ENCODE data around the gene IKBKG. TPM values are rescaled to one million over a fixed set of nuclear protein-coding genes. Genes with fewer than 3 reads are reported as not detected.

Gene IKBKG
- total RNA-seq, 1 donor from 2014 or later, result 14.6 TPM

Other genes with a start within 250 kb of the IKBKG start
- 2,357 and 2,761 TPM in 2 replicates for gene FLNA, start 173.0 kb upstream of the IKBKG start, total RNA-seq
- gene EMD, start 168.3 kb upstream of the IKBKG start, total RNA-seq, result 56.2 and 60.5 TPM in 2 replicates
- 8,307 and 11,298 TPM in 2 replicates for gene RPL10, start 149.2 kb upstream of the IKBKG start, total RNA-seq
- gene DNASE1L1, start 138.4 kb upstream of the IKBKG start, total RNA-seq, result 15.5 and 16.6 TPM in 2 replicates
- gene TAFAZZIN, start 136.1 kb upstream of the IKBKG start, total RNA-seq, result 55.2 and 62.0 TPM in 2 replicates
- 70.0 and 78.3 TPM in 2 replicates for gene ATP6AP1, start 118.9 kb upstream of the IKBKG start, total RNA-seq
- 113 and 121 TPM in 2 replicates for gene GDI1, start 110.5 kb upstream of the IKBKG start, total RNA-seq
- 79.1 and 80.0 TPM in 2 replicates for gene FAM50A, start 103.5 kb upstream of the IKBKG start, total RNA-seq
- 16.7 and 34.7 TPM in 2 replicates for gene PLXNA3, start 89.3 kb upstream of the IKBKG start, total RNA-seq
- 27.9 and 28.8 TPM in 2 replicates for gene LAGE3, start 68.3 kb upstream of the IKBKG start, total RNA-seq
- gene UBL4A, start 61.0 kb upstream of the IKBKG start, total RNA-seq, result 48.3 and 55.9 TPM in 2 replicates
- 20.3 and 37.9 TPM in 2 replicates for gene SLC10A3, start 57.0 kb upstream of the IKBKG start, total RNA-seq
- gene FAM3A, start 31.4 kb upstream of the IKBKG start, total RNA-seq, result 30.3 and 32.3 TPM in 2 replicates
- 39.2 and 47.0 TPM in 2 replicates for gene G6PD, start 774 bp upstream of the IKBKG start, total RNA-seq
- not detected in 2 replicates for gene CTAG1A, start 37.5 kb downstream of the IKBKG start, total RNA-seq
- gene CTAG1B, start 71.7 kb downstream of the IKBKG start, total RNA-seq, result not detected in 2 replicates
- gene CTAG2, start 106.0 kb downstream of the IKBKG start, total RNA-seq, result not detected in 2 replicates
- gene GAB3, start 203.5 kb downstream of the IKBKG start, total RNA-seq, result 0.42 and 0.82 TPM in 2 replicates
- gene DKC1, start 215.2 kb downstream of the IKBKG start, total RNA-seq, result 32.3 and 43.8 TPM in 2 replicates

All from kidney epithelial cell (primary cell).